IgD-negative memory B cell (primary cell): Measurements from ENCODE around the gene CACNA1E. TPM values are rescaled to one million over a fixed set of nuclear protein-coding genes. Genes with fewer than 3 reads are reported as not detected.

Experiments used
- H3K27ac Mint-ChIP-seq, 3 donors: one replicate each; pipeline ENCODE4 v1.8.0; 2020 to 2022; ENCODE audit warnings: mild to moderate bottlenecking in 3 of 3, mixed read lengths in 3 of 3, moderate library complexity in 1 of 3
- H3K27me3 Mint-ChIP-seq: one replicate; pipeline ENCODE4 v1.8.0; 2021; ENCODE audit warnings: mixed read lengths
- H3K36me3 Mint-ChIP-seq: one replicate; pipeline ENCODE4 v1.8.0; 2020; ENCODE audit warnings: mild to moderate bottlenecking, mixed read lengths
- H3K4me1 Mint-ChIP-seq, 3 donors: one replicate each; pipeline ENCODE4 v1.8.0; 2020 to 2022; ENCODE audit warnings: mixed read lengths in 3 of 3, mild to moderate bottlenecking in 1 of 3
- H3K4me3 Mint-ChIP-seq, 4 donors: one replicate each; pipeline ENCODE4 v1.8.0; 2020 to 2022; ENCODE audit warnings: mild to moderate bottlenecking in 4 of 4, mixed read lengths in 4 of 4, moderate library complexity in 3 of 4
- H3K9me3 Mint-ChIP-seq, 3 donors: one replicate each; pipeline ENCODE4 v1.8.0; 2020 to 2021; ENCODE audit warnings: mixed read lengths in 3 of 3, mild to moderate bottlenecking in 1 of 3
- polyA plus RNA-seq: library from polyadenylated mRNA; unstranded; fragments of 300-500 nt; fragmentation: Illumina TruSeq; gene quantifications from one replicate; pipeline ENCODE4 v1.2.3, GENCODE V29; 2021

CACNA1E gene
- polyA plus RNA-seq, 1 donor from 2014 or later: 0.16 TPM

GRCh38 chr1:181469829-181470228, 13.5 kb upstream of the CACNA1E start:
- H3K27ac Mint-ChIP-seq: no peak overlapping the region
- no peak overlapping the region for H3K4me3 Mint-ChIP-seq
- H3K36me3 Mint-ChIP-seq: peaks cover 3% of the 10 kb centered on the region
- no peaks in the 10 kb centered on the region for H3K4me1 Mint-ChIP-seq
- no peaks in the 10 kb centered on the region for H3K9me3 Mint-ChIP-seq
- H3K27me3 Mint-ChIP-seq: peaks cover 14% of the 10 kb centered on the region

GRCh38 chr1:181475580-181475979, 7.7 kb upstream of the CACNA1E start:
- no peaks in the 10 kb centered on the region for H3K36me3 Mint-ChIP-seq
- no peak overlapping the region for H3K4me3 Mint-ChIP-seq
- no peaks in the 10 kb centered on the region for H3K27me3 Mint-ChIP-seq
- H3K9me3 Mint-ChIP-seq: no peaks in the 10 kb centered on the region
- no peaks in the 10 kb centered on the region for H3K4me1 Mint-ChIP-seq
- H3K27ac Mint-ChIP-seq: no peak overlapping the region

- no peaks in the 10 kb centered on the region for H3K27me3 Mint-ChIP-seq
- peaks cover 1% of the 10 kb centered on the region for H3K36me3 Mint-ChIP-seq
- no peaks in the 10 kb centered on the region for H3K9me3 Mint-ChIP-seq
- no peak overlapping the region for H3K27ac Mint-ChIP-seq
- H3K4me1 Mint-ChIP-seq: no peaks in the 10 kb centered on the region
- no peak overlapping the region for H3K4me3 Mint-ChIP-seq
Measured at GRCh38 chr1:181476581-181476980, 6.7 kb upstream of the CACNA1E start.

GRCh38 chr1:181478306-181478705, 5.0 kb upstream of the CACNA1E start:
- no peak overlapping the region for H3K4me3 Mint-ChIP-seq
- H3K27me3 Mint-ChIP-seq: peaks cover 6% of the 10 kb centered on the region
- no peak overlapping the region for H3K27ac Mint-ChIP-seq
- H3K36me3 Mint-ChIP-seq: peaks cover 1% of the 10 kb centered on the region
- H3K4me1 Mint-ChIP-seq: peaks cover 0 to 4% (median 3%) of the 10 kb centered on the region in 3 donors
- H3K9me3 Mint-ChIP-seq: no peaks in the 10 kb centered on the region

- no peak overlapping the region for H3K4me3 Mint-ChIP-seq
- peaks cover 0 to 9% (median 4%) of the 10 kb centered on the region in 3 donors for H3K4me1 Mint-ChIP-seq
- peaks cover 16% of the 10 kb centered on the region for H3K27me3 Mint-ChIP-seq
Measured at GRCh38 chr1:181479137-181479745, 4.1 kb upstream of the CACNA1E start.

GRCh38 chr1:181482001-181482430, 1.3 kb upstream of the CACNA1E start:
- Mint-ChIP-seq H3K27ac (no peak overlapping the region), H3K4me3 (peak overlapping the region in 3 of 4 donors; percentile 67 to 90 (median 71)), H3K36me3 (peaks cover 1% of the 10 kb centered on the region), H3K9me3 (no peaks in the 10 kb centered on the region), H3K27me3 (peaks cover 43% of the 10 kb centered on the region), H3K4me1 (peaks cover 13 to 22% (median 13%) of the 10 kb centered on the region in 3 donors)

More at GRCh38 chr1:181479137-181479745, 4.1 kb upstream of the CACNA1E start:
- Mint-ChIP-seq H3K9me3 (no peaks in the 10 kb centered on the region), H3K27ac (no peak overlapping the region), H3K36me3 (peaks cover 1% of the 10 kb centered on the region)

- Mint-ChIP-seq H3K36me3 (peaks cover 1% of the 10 kb centered on the region), H3K4me3 (peak overlapping the region; percentile 55 to 90 (median 70)), H3K27ac (peak overlapping the region in 1 of 3 donors; percentile 9), H3K4me1 (peaks cover 13 to 22% (median 13%) of the 10 kb centered on the region in 3 donors), H3K27me3 (peaks cover 46% of the 10 kb centered on the region), H3K9me3 (peaks cover 0 to 2% (median 0%) of the 10 kb centered on the region in 3 donors)
Measured at GRCh38 chr1:181482521-181483284, 614 bp upstream of the CACNA1E start.

- Mint-ChIP-seq H3K27me3 (peaks cover 52% of the 10 kb centered on the region), H3K36me3 (peaks cover 1% of the 10 kb centered on the region), H3K27ac (no peak overlapping the region), H3K4me1 (peaks cover 13 to 23% (median 16%) of the 10 kb centered on the region in 3 donors), H3K9me3 (peaks cover 0 to 2% (median 0%) of the 10 kb centered on the region in 3 donors), H3K4me3 (peak overlapping the region; percentile 40 to 65 (median 61))
Measured at GRCh38 chr1:181484821-181485220, 1.5 kb downstream of the CACNA1E start.

GRCh38 chr1:181485287-181486097, 2.2 kb downstream of the CACNA1E start:
- peaks cover 1% of the 10 kb centered on the region for H3K36me3 Mint-ChIP-seq
- peak overlapping the region in 1 of 3 donors; percentile 46 for H3K27ac Mint-ChIP-seq

GRCh38 chr1:181486098-181486420, 2.7 kb downstream of the CACNA1E start:
- peak overlapping the region; percentile 58 to 88 (median 70) for H3K4me3 Mint-ChIP-seq
- peaks cover 0 to 2% (median 0%) of the 10 kb centered on the region in 3 donors for H3K9me3 Mint-ChIP-seq
- H3K36me3 Mint-ChIP-seq: peaks cover 1% of the 10 kb centered on the region
- H3K4me1 Mint-ChIP-seq: peaks cover 13 to 23% (median 16%) of the 10 kb centered on the region in 3 donors
- no peak overlapping the region for H3K27ac Mint-ChIP-seq
- H3K27me3 Mint-ChIP-seq: peaks cover 55% of the 10 kb centered on the region

More at GRCh38 chr1:181485287-181486097, 2.2 kb downstream of the CACNA1E start:
- Mint-ChIP-seq H3K27me3 (peaks cover 53% of the 10 kb centered on the region), H3K4me1 (peaks cover 13 to 23% (median 16%) of the 10 kb centered on the region in 3 donors), H3K4me3 (peak overlapping the region; percentile 58 to 88 (median 70)), H3K9me3 (peaks cover 0 to 2% (median 0%) of the 10 kb centered on the region in 3 donors)

GRCh38 chr1:181488866-181489265, 5.5 kb downstream of the CACNA1E start:
- Mint-ChIP-seq H3K4me3 (no peak overlapping the region), H3K4me1 (peaks cover 13 to 15% (median 13%) of the 10 kb centered on the region in 3 donors), H3K27me3 (peaks cover 46% of the 10 kb centered on the region), H3K27ac (no peak overlapping the region), H3K36me3 (peaks cover 1% of the 10 kb centered on the region), H3K9me3 (peaks cover 0 to 2% (median 0%) of the 10 kb centered on the region in 3 donors)

GRCh38 chr1:181490276-181490675, 7.0 kb downstream of the CACNA1E start:
- H3K27ac Mint-ChIP-seq: no peak overlapping the region
- no peak overlapping the region for H3K4me3 Mint-ChIP-seq
- H3K9me3 Mint-ChIP-seq: peaks cover 0 to 2% (median 0%) of the 10 kb centered on the region in 3 donors
- peaks cover 1% of the 10 kb centered on the region for H3K36me3 Mint-ChIP-seq
- H3K27me3 Mint-ChIP-seq: peaks cover 31% of the 10 kb centered on the region
- H3K4me1 Mint-ChIP-seq: peaks cover 9 to 13% (median 12%) of the 10 kb centered on the region in 3 donors

- Mint-ChIP-seq H3K4me1 (peaks cover 4 to 6% (median 5%) of the 10 kb centered on the region in 3 donors), H3K9me3 (peaks cover 0 to 2% (median 0%) of the 10 kb centered on the region in 3 donors), H3K27ac (no peak overlapping the region), H3K27me3 (peaks cover 24% of the 10 kb centered on the region), H3K4me3 (no peak overlapping the region), H3K36me3 (peaks cover 1% of the 10 kb centered on the region)
Measured at GRCh38 chr1:181490740-181491712, 7.7 kb downstream of the CACNA1E start.

- Mint-ChIP-seq H3K36me3 (peaks cover 1% of the 10 kb centered on the region), H3K4me1 (peaks cover 3 to 6% (median 6%) of the 10 kb centered on the region in 3 donors), H3K4me3 (no peak overlapping the region), H3K9me3 (no peaks in the 10 kb centered on the region), H3K27ac (no peak overlapping the region), H3K27me3 (peaks cover 8% of the 10 kb centered on the region)
Measured at GRCh38 chr1:181493166-181493565, 9.8 kb downstream of the CACNA1E start.
